HepG2 (cell line): Measurements from ENCODE around the gene SEPHS2. TPM values are rescaled to one million over a fixed set of nuclear protein-coding genes. Genes with fewer than 3 reads are reported as not detected.
A peak's percentile ranks its signal among the peaks of the same experiment; 100 is the strongest.

Experiments used
- ARID4A ChIP-seq: sonication (generic); formaldehyde crosslinking; IDR thresholded peaks from 2 replicates; pipeline ENCODE4 v1.5.0; 2020; ENCODE audit warnings: mild to moderate bottlenecking, missing genetic modification reagents, borderline replicate concordance
- ATF1 ChIP-seq: IDR thresholded peaks from 2 replicates; pipeline ENCODE4 v1.6.1; 2016; ENCODE audit warnings: mild to moderate bottlenecking, control low read depth
- HIC2 ChIP-seq: sonication (generic); formaldehyde crosslinking; IDR thresholded peaks from 2 replicates; pipeline ENCODE4 v1.9.0; 2022; ENCODE audit warnings: low read depth, missing genetic modification reagents
- HNRNPK ChIP-seq: fragments of 200-400 bp; formaldehyde crosslinking; IDR thresholded peaks from 2 replicates; pipeline ENCODE4 v1.6.1; 2018; ENCODE audit warnings: low read length, low read depth, moderate library complexity, mild to moderate bottlenecking; ENCODE audit not compliant: poor library complexity, severe bottlenecking
- IKZF1 ChIP-seq: fragments of 450-650 bp; IDR thresholded peaks from 2 replicates; pipeline ENCODE4 v1.7.1; 2016
- KAT7 ChIP-seq: IDR thresholded peaks from 2 replicates; pipeline ENCODE4 v1.6.1; 2018; ENCODE audit warnings: borderline replicate concordance, missing compliant biosample characterization
- NFE2L1 ChIP-seq: sonication (generic); formaldehyde crosslinking; IDR thresholded peaks from 2 replicates; pipeline ENCODE4 v1.4.0; 2020; ENCODE audit warnings: missing genetic modification reagents, mild to moderate bottlenecking, borderline replicate concordance
- NR2F2 ChIP-seq: IDR thresholded peaks from 2 replicates; pipeline ENCODE4 v1.6.1; 2012; ENCODE audit warnings: low read depth, inconsistent platforms, borderline replicate concordance
- RFXAP ChIP-seq: sonication (generic); formaldehyde crosslinking; IDR thresholded peaks from 2 replicates; pipeline ENCODE4 v1.4.0; 2020; ENCODE audit warnings: missing genetic modification reagents, borderline replicate concordance
- TOE1 ChIP-seq: sonication (generic); formaldehyde crosslinking; IDR thresholded peaks from 2 replicates; pipeline ENCODE4 v1.4.0; 2020; ENCODE audit warnings: mild to moderate bottlenecking, missing genetic modification reagents
- ZBTB21 ChIP-seq: sonication (generic); formaldehyde crosslinking; IDR thresholded peaks from 2 replicates; pipeline ENCODE4 v1.4.0; 2020; ENCODE audit warnings: missing genetic modification reagents
- ZFP62 ChIP-seq: sonication (generic); formaldehyde crosslinking; IDR thresholded peaks from 2 replicates; pipeline ENCODE4 v1.4.0; 2020; ENCODE audit warnings: missing genetic modification reagents
- ZNF124 ChIP-seq: sonication (generic); formaldehyde crosslinking; IDR thresholded peaks from 2 replicates; pipeline ENCODE4 v1.4.0; 2020; ENCODE audit warnings: missing genetic modification reagents
- ZNF251 ChIP-seq: sonication (generic); formaldehyde crosslinking; IDR thresholded peaks from 2 replicates; pipeline ENCODE4 v1.9.0; 2021; ENCODE audit warnings: mild to moderate bottlenecking, missing genetic modification reagents
- ZNF317 ChIP-seq: sonication (generic); formaldehyde crosslinking; IDR thresholded peaks from 2 replicates; pipeline ENCODE4 v1.5.0; 2020; ENCODE audit warnings: mild to moderate bottlenecking, missing genetic modification reagents
- ZNF329 ChIP-seq: sonication (generic); formaldehyde crosslinking; IDR thresholded peaks from 2 replicates; pipeline ENCODE4 v1.9.0; 2021; ENCODE audit warnings: low read depth, mild to moderate bottlenecking, missing genetic modification reagents
- ZNF451 ChIP-seq: sonication (generic); formaldehyde crosslinking; IDR thresholded peaks from 2 replicates; pipeline ENCODE4 v1.5.0; 2020; ENCODE audit warnings: mild to moderate bottlenecking, missing genetic modification reagents
- ZNF713 ChIP-seq: sonication (generic); formaldehyde crosslinking; IDR thresholded peaks from 2 replicates; pipeline ENCODE4 v1.4.0; 2020; ENCODE audit warnings: mild to moderate bottlenecking, missing genetic modification reagents
- ZNF788 ChIP-seq: sonication (generic); formaldehyde crosslinking; IDR thresholded peaks from 2 replicates; pipeline ENCODE4 v1.5.0; 2020; ENCODE audit warnings: mild to moderate bottlenecking, missing genetic modification reagents, borderline replicate concordance
- polyA plus RNA-seq, 8 experiments: library from polyadenylated mRNA; depleted of rRNA in 3 of 8; stranded (reverse) in 7 of 8; unstranded in 1 of 8; fragments of >200 nt; fragmentation: Illumina TruSeq in 4 of 8; extraction: Trizol in 4 of 8; gene quantifications; 2 replicates each; pipeline versions ENCODE4 v1.2.1 to v1.2.3, GENCODE V29; 2011 to 2016; ENCODE audit warnings: low read depth in 4 of 8, missing spikeins in 1 of 8, mixed read lengths in 1 of 8; ENCODE audit not compliant: insufficient read depth in 1 of 8
- total RNA-seq, 5 experiments: library from RNA; depleted of rRNA; stranded (reverse); fragments of >200 nt; fragmentation: Illumina TruSeq; extraction: Trizol; gene quantifications; 2 replicates each; pipeline ENCODE4 v1.2.3, GENCODE V29; 2016; ENCODE audit warnings: low read depth in 1 of 5
- TF ChIP-seq, protein P1 (sequence below): sonication (generic); formaldehyde crosslinking; IDR thresholded peaks from 2 replicates; pipeline ENCODE4 v1.5.1; 2020; ENCODE audit warnings: mild to moderate bottlenecking, moderate library complexity, missing genetic modification reagents

Gene SEPHS2
- total and polyA plus RNA-seq, 2 of the 13 experiments (the other 11 are each of a cell fraction or from before 2014, with no cell fraction given): 20.7 to 127 TPM

DNA sequence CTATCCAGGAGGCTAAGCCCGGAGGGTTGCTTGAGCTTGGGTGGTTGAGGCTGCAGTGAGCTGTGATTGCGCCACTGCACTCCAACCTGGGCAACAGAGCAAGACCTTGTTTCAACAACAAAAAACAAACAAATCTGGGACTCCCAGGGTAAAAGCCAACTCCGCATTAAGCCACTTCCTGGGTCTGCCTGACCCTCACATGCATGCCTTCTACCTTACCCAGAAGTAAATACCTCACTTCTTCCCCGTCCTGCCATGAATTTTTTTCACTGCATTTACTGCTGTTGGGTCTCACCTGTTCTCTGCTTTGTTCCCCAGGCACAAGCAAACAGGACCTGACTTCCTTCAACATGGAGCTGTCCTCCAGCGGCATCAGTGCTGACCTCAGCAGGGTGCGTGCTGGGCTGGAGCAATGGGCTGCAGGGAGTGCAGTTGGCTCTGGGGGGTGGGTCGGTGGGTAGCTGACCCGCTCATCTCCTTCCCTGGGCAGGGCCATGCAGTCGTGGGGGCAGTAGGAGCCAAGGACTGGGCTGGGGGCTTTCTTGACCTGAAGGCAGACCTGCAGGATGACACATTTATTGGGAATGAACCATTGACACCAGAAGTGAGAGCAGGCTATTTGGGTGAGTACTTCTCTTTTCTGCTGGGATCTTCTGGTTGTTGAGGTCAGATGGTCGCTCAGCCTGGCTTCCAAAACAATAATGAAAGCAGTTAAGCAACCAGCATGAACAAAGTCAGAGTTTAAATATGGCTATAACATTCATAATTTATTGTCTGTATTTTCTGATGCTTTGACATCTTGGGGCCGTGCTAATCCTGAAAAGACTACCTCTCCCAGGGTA is 43.3 kb upstream of the SEPHS2 start (continued):
- peak; percentile 66; the same call in 1 of the 2 replicates for TF ChIP-seq ARID4A (CRISPR knock-in tag)
- no peak for TF ChIP-seq ZFP62 (CRISPR knock-in tag)
- TF ChIP-seq TOE1 (CRISPR knock-in tag): no peak
- TF ChIP-seq ZBTB21 (CRISPR knock-in tag): 0 out of 2 replicates have a peak, but pooled peaks have one; percentile 23
- peak; percentile 68; the same call in 1 of the 2 replicates for TF ChIP-seq KAT7
- peak; percentile 52; the same call in 1 of the 2 replicates for TF ChIP-seq ZNF788 (CRISPR knock-in tag)
- TF ChIP-seq ZNF251 (CRISPR knock-in tag): no peak
- no peak for TF ChIP-seq IKZF1
- peak; percentile 64; the same call in 1 of the 2 replicates for TF ChIP-seq HIC2 (CRISPR knock-in tag)
- TF ChIP-seq ZNF317: peak; percentile 48; the same call in 1 of the 2 replicates
- 0 out of 2 replicates have a peak, but pooled peaks have one; percentile 47 for TF ChIP-seq ZNF124 (CRISPR knock-in tag)
- 0 out of 2 replicates have a peak, but pooled peaks have one; percentile 38 for TF ChIP-seq ATF1 (CRISPR knock-in tag)
- peak; percentile 65 for TF ChIP-seq ZNF451 (CRISPR knock-in tag)
- no peak for TF ChIP-seq ZNF329 (CRISPR knock-in tag)
- no peak for TF ChIP-seq NFE2L1 (CRISPR knock-in tag)
- no peak for TF ChIP-seq ZNF713 (CRISPR knock-in tag)
- no peak for TF ChIP-seq HNRNPK
- TF ChIP-seq NR2F2: peak; percentile 25; the same call in 1 of the 2 replicates
- TF ChIP-seq, protein P1, sequence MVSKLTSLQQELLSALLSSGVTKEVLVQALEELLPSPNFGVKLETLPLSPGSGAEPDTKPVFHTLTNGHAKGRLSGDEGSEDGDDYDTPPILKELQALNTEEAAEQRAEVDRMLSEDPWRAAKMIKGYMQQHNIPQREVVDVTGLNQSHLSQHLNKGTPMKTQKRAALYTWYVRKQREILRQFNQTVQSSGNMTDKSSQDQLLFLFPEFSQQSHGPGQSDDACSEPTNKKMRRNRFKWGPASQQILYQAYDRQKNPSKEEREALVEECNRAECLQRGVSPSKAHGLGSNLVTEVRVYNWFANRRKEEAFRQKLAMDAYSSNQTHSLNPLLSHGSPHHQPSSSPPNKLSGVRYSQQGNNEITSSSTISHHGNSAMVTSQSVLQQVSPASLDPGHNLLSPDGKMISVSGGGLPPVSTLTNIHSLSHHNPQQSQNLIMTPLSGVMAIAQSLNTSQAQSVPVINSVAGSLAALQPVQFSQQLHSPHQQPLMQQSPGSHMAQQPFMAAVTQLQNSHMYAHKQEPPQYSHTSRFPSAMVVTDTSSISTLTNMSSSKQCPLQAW: peak; percentile 84
- TF ChIP-seq RFXAP (CRISPR knock-in tag): 0 out of 2 replicates have a peak, but pooled peaks have one; percentile 71
